ENCODE data around the gene SIVA1. TPM values are rescaled to one million over a fixed set of nuclear protein-coding genes. Genes with fewer than 3 reads are reported as not detected.

SIVA1 gene
- total and polyA plus RNA-seq, 4 donors: 67.4 to 115 (median 99.6) TPM

- Histone ChIP-seq H3K27me3 (ENCODE audit: control insufficient read depth in 4 of 4, insufficient read depth in 4 of 4, low read length in 3 of 4) (no peaks in the 10 kb centered on the region), H3K9ac (ENCODE audit: low read depth in 1 of 2, low read length in 2 of 2) (no peak overlapping the region), H3K9me3 (ENCODE audit: control insufficient read depth in 4 of 4, low read length in 3 of 4) (no peaks in the 10 kb centered on the region), H3K36me3 (ENCODE audit: control insufficient read depth in 4 of 4, insufficient read depth in 3 of 4, low read depth in 1 of 4, low read length in 3 of 4) (no peaks in the 10 kb centered on the region), H3K4me3 (ENCODE audit: low read depth in 1 of 3, low read length in 3 of 3) (no peak overlapping the region), H3K27ac (ENCODE audit: low read depth in 1 of 2, low read length in 2 of 2) (peak overlapping the region; percentile 40 to 76), H3K4me1 (ENCODE audit: control insufficient read depth in 4 of 4, insufficient read depth in 4 of 4, low read length in 3 of 4) (peaks cover 56 to 90% (median 81%) of the 10 kb centered on the region in 4 donors)
- TF ChIP-seq TAF1 (conservative IDR thresholded peaks at IDR 0.05) (no peak), RXRA (IDR thresholded peaks at IDR 0.05) (no peak), GABPA (IDR thresholded peaks at IDR 0.05 in 1 of 2, conservative IDR thresholded peaks at IDR 0.05 in 1 of 2) (no peak), JUND (IDR thresholded peaks at IDR 0.05) (no peak), HNF4G (IDR thresholded peaks at IDR 0.05) (no peak), NR2F2 (IDR thresholded peaks at IDR 0.05) (no peak), CTCF (IDR thresholded peaks at IDR 0.05; ENCODE audit: low read depth, low read length, missing input control) (no peak), EGR1 (IDR thresholded peaks at IDR 0.05; ENCODE audit: low read depth in 2 of 2) (no peak), ZBTB33 (IDR thresholded peaks at IDR 0.05) (no peak)
- no peak for DNase-seq (ENCODE audit: low spot score)
- 82% methylated on average over 9 of the region's 9 CpGs for WGBS
Observed at GRCh38 chr14:104791425-104791824, 38.5 kb downstream of the SIVA1 start.

DNA sequence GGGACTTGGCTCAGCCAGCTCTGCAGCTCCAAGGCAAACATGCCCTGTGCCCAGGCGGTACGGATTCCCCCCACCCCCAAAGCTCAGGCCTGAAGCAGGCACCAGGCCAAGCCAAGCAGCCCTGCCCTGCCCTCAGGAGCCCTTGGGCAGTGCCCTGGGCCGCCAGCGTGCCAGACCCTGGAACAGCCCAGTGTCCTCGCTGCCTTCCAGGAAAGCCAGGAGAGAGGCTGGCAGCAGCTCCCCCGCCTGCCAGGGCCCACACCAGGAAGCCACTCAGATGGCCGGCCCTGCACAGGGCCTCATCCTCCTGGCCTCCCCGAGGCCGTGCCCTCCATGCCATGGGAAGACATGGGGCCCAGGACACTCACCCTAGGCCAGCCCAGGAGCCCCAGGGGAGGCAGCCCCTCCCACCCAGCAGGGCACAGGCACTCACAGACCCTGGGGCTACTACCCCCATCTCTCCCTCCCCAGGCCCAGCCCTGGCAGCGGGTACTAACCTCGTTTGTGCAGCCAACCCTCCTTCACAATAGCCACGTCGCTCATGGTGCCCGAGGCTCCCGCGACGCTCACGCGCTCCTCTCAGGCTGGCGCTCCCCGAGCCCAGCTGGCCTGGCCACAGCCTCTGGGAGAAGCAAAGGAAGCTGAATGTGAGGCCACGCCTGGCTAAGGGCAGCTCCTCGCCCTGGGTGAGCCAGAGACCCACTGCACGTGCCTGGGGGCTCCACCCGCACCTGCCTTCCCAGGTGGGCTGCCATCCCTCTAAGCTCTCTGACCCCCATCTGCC, 39.3 kb downstream of the SIVA1 start:
- H3K4me3 ChIP-seq (ENCODE audit: low read depth in 1 of 3, low read length in 3 of 3): no peak overlapping the region
- 43% methylated on average over 25 of the region's 25 CpGs for WGBS
- H3K36me3 ChIP-seq (ENCODE audit: control insufficient read depth in 4 of 4, insufficient read depth in 3 of 4, low read depth in 1 of 4, low read length in 3 of 4): no peaks in the 10 kb centered on the region
- DNase-seq (ENCODE audit: low spot score): no peak
- H3K4me1 ChIP-seq (ENCODE audit: control insufficient read depth in 4 of 4, insufficient read depth in 4 of 4, low read length in 3 of 4): peaks cover 48 to 85% (median 76%) of the 10 kb centered on the region in 4 donors
- peak overlapping the region; percentile 75 to 76 for H3K27ac ChIP-seq (ENCODE audit: low read depth in 1 of 2, low read length in 2 of 2)
- no peaks in the 10 kb centered on the region for H3K27me3 ChIP-seq (ENCODE audit: control insufficient read depth in 4 of 4, insufficient read depth in 4 of 4, low read length in 3 of 4)
- no peaks in the 10 kb centered on the region for H3K9me3 ChIP-seq (ENCODE audit: control insufficient read depth in 4 of 4, low read length in 3 of 4)
- peak; percentile 71 for TF ChIP-seq REST (IDR thresholded peaks at IDR 0.05)
- TF ChIP-seq, protein P1, sequence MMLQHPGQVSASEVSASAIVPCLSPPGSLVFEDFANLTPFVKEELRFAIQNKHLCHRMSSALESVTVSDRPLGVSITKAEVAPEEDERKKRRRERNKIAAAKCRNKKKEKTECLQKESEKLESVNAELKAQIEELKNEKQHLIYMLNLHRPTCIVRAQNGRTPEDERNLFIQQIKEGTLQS (IDR thresholded peaks at IDR 0.05): no peak
- TF ChIP-seq FOXA2 (IDR thresholded peaks at IDR 0.05): peak; percentile 41
- TF ChIP-seq YY1 (IDR thresholded peaks at IDR 0.05): peak; percentile 76
- no peak for TF ChIP-seq ZBTB33 (IDR thresholded peaks at IDR 0.05)
- TF ChIP-seq HNF4A (conservative IDR thresholded peaks at IDR 0.05): peak; percentile 88 to 91
- peak; percentile 68 for TF ChIP-seq FOXA1 (IDR thresholded peaks at IDR 0.05)
- TF ChIP-seq RAD21 (IDR thresholded peaks at IDR 0.05): peak; percentile 31 to 59
- TF ChIP-seq RXRA (IDR thresholded peaks at IDR 0.05): peak; percentile 93 to 96
- peak in 1 of 2 donors; percentile 42 for TF ChIP-seq GABPA (IDR thresholded peaks at IDR 0.05 in 1 of 2, conservative IDR thresholded peaks at IDR 0.05 in 1 of 2)
- TF ChIP-seq EGR1 (IDR thresholded peaks at IDR 0.05; ENCODE audit: low read depth in 2 of 2): peak; percentile 32 to 67
- TF ChIP-seq HNF4G (IDR thresholded peaks at IDR 0.05): no peak
- peak; percentile 94 for TF ChIP-seq SP1 (IDR thresholded peaks at IDR 0.05)
- no peak for TF ChIP-seq CTCF (IDR thresholded peaks at IDR 0.05; ENCODE audit: low read depth, low read length, missing input control)
- H3K9ac ChIP-seq (ENCODE audit: low read depth in 1 of 2, low read length in 2 of 2): no peak overlapping the region
